IMR-90 (cell line): ENCODE results near the gene POLR2J2. TPM values are rescaled to one million over a fixed set of nuclear protein-coding genes. Genes with fewer than 3 reads are reported as not detected.
"Not testable (repeated sequence)": the region's sequence is repeated elsewhere in the genome, so short reads cannot be mapped to it uniquely, and the experiment has no call there.

Experiments
- ATAC-seq: fragments of 200-7000 bp; cut with Tn5 transposase; 2 replicates; pipeline ENCODE4 v1.9.1; 2020; ENCODE audit warnings: low read depth, mild to moderate bottlenecking, moderate library complexity
- BruUV-seq: library from RNA; stranded (reverse); fragments of 400-500 nt; replicated peaks from 2 replicates; lab custom pipeline; 2021; lab: Mats Ljungman, UMichigan
- CTCF ChIA-PET: fragments of 300-600 bp; formaldehyde crosslinking; extraction: SDS; loops from one replicate; lab custom pipeline; 2021; ENCODE audit warnings: antibody characterized with exemption; lab: Yijun Ruan, JAX
- POLR2A ChIA-PET: fragments of 300-600 bp; sonication (Branson Sonifier 250); formaldehyde crosslinking; loops from one replicate; lab custom pipeline; 2022; ENCODE audit warnings: antibody characterized with exemption; ENCODE audit not compliant: unreplicated experiment; lab: Charles Lee
- DNase-seq: peaks from one replicate; pipeline ENCODE4 v3.0.0; 2013
- H2AFZ ChIP-seq: replicated peaks from 2 replicates; pipeline ENCODE3; 2013; ENCODE audit warnings: low read length, mild to moderate bottlenecking; ENCODE audit not compliant: poor library complexity
- H2AK5ac ChIP-seq: 2 replicates; pipeline ENCODE4 v1.6.1; 2013; ENCODE audit warnings: low read depth, low read length, inconsistent platforms
- H2AK9ac ChIP-seq: replicated peaks from 2 replicates; pipeline ENCODE3; 2013; ENCODE audit warnings: mild to moderate bottlenecking, low read depth, low read length, moderate library complexity; ENCODE audit not compliant: poor library complexity
- H2BK120ac ChIP-seq: 2 replicates; pipeline ENCODE4 v1.6.1; 2013; ENCODE audit warnings: low read depth, low read length, inconsistent platforms
- H2BK15ac ChIP-seq: 3 replicates; pipeline ENCODE4 v1.6.1; 2013; ENCODE audit warnings: low read depth, low read length, inconsistent platforms
- H2BK20ac ChIP-seq: 2 replicates; pipeline ENCODE4 v1.6.1; 2013; ENCODE audit warnings: low read depth, mild to moderate bottlenecking, inconsistent platforms, low read length, moderate library complexity
- H2BK5ac ChIP-seq: 2 replicates; pipeline ENCODE4 v1.6.1; 2013; ENCODE audit warnings: mild to moderate bottlenecking, low read depth, low read length, inconsistent platforms; ENCODE audit not compliant: poor library complexity, severe bottlenecking
- H3K14ac ChIP-seq: replicated peaks from 2 replicates; pipeline ENCODE4 v1.6.1; 2013; ENCODE audit warnings: low read depth, low read length, inconsistent platforms
- H3K18ac ChIP-seq: 2 replicates; pipeline ENCODE4 v1.6.1; 2013; ENCODE audit warnings: low read depth, low read length, control low read depth
- H3K23ac ChIP-seq: 2 replicates; pipeline ENCODE4 v1.6.1; 2013; ENCODE audit warnings: low read depth, low read length, inconsistent platforms
- H3K27ac ChIP-seq: 2 replicates; pipeline ENCODE4 v1.5.1; 2013; ENCODE audit warnings: mild to moderate bottlenecking, control low read depth, low read length; ENCODE audit not compliant: insufficient read depth
- H3K27me3 ChIP-seq: 2 replicates; pipeline ENCODE4 v1.6.1; 2013; ENCODE audit warnings: low read length; ENCODE audit not compliant: control insufficient read depth, insufficient read depth
- H3K36me3 ChIP-seq: 2 replicates; pipeline ENCODE4 v1.6.1; 2013; ENCODE audit warnings: low read length, mixed read lengths; ENCODE audit not compliant: control insufficient read depth, insufficient read depth
- H3K4ac ChIP-seq: 2 replicates; pipeline ENCODE4 v1.6.1; 2013; ENCODE audit warnings: low read depth, low read length, inconsistent platforms
- H3K4me1 ChIP-seq: 2 replicates; pipeline ENCODE4 v1.6.1; 2013; ENCODE audit warnings: low read length, mixed read lengths; ENCODE audit not compliant: control insufficient read depth, insufficient read depth
- H3K4me2 ChIP-seq: 2 replicates; pipeline ENCODE4 v1.6.1; 2013; ENCODE audit warnings: low read depth, mild to moderate bottlenecking, control low read depth, low read length, moderate library complexity
- H3K4me3 ChIP-seq: 2 replicates; pipeline ENCODE4 v1.5.1; 2013; ENCODE audit warnings: low read depth, mild to moderate bottlenecking, control low read depth, low read length, moderate library complexity; ENCODE audit not compliant: insufficient read depth
- H3K56ac ChIP-seq: 2 replicates; pipeline ENCODE4 v1.6.1; 2013; ENCODE audit warnings: low read length, inconsistent platforms; ENCODE audit not compliant: insufficient read depth; ENCODE audit errors: extremely low read depth
- H3K79me1 ChIP-seq, 2 experiments: 2 replicates each; pipeline ENCODE4 v1.6.1; 2013; ENCODE audit warnings: low read length in 2 of 2, inconsistent platforms in 1 of 2, low read depth in 1 of 2
- H3K9ac ChIP-seq: 2 replicates; pipeline ENCODE4 v1.6.1; 2013; ENCODE audit warnings: low read depth, low read length, control low read depth
- H3K9me1 ChIP-seq: 2 replicates; pipeline ENCODE4 v1.6.1; 2013; ENCODE audit warnings: low read length, inconsistent platforms; ENCODE audit not compliant: insufficient read depth
- H3K9me3 ChIP-seq: 2 replicates; pipeline ENCODE4 v1.6.1; 2013; ENCODE audit warnings: low read length; ENCODE audit not compliant: control insufficient read depth, insufficient read depth
- H4K20me1 ChIP-seq: 2 replicates; pipeline ENCODE4 v1.6.1; 2013; ENCODE audit warnings: low read length, inconsistent platforms; ENCODE audit not compliant: insufficient read depth
- H4K5ac ChIP-seq: 2 replicates; pipeline ENCODE4 v1.6.1; 2013; ENCODE audit warnings: mild to moderate bottlenecking, low read depth, low read length, control low read depth
- H4K8ac ChIP-seq, 2 experiments: 2 replicates each; pipeline ENCODE4 v1.6.1; 2013; ENCODE audit warnings: low read depth in 2 of 2, low read length in 2 of 2, control low read depth in 1 of 2, inconsistent platforms in 1 of 2
- H4K91ac ChIP-seq: 2 replicates; pipeline ENCODE4 v1.6.1; 2013; ENCODE audit warnings: low read depth, low read length, inconsistent platforms; ENCODE audit not compliant: insufficient read depth
- WGBS, 2 experiments: methylation state at CpG; one replicate each; pipeline versions ENCODE4 v1.1.5 to v1.1.7; 2013; ENCODE audit warnings: missing lambda C conversion rate in 2 of 2; ENCODE audit not compliant: insufficient read length in 1 of 2; ENCODE audit errors: extremely low coverage in 2 of 2; 5-methylcytosine and 5-hydroxymethylcytosine counted together
- dilution Hi-C: fragments of 300-500 bp; cut with HindIII; formaldehyde crosslinking; loops from one replicate; pipeline ENCODE4 v1.14.3; 2018; ENCODE audit warnings: low sequenced_read_pairs; ENCODE audit not compliant: unreplicated experiment
- in situ Hi-C: fragments of 300-500 bp; cut with MboI; formaldehyde crosslinking; loops from 3 replicates; pipeline ENCODE4 v1.14.3; 2019; ENCODE audit warnings: low sequenced_read_pairs, inconsistent platforms, mixed read lengths
- intact Hi-C: fragments of 100-400 bp; cut with micrococcal nuclease; formaldehyde crosslinking; loops from 2 replicates; pipeline ENCODE4 v1.10.0; 2022
- polyA plus RNA-seq, 3 experiments: library from polyadenylated mRNA; depleted of rRNA; stranded (reverse); fragments of >200 nt; gene quantifications; 2 replicates each; pipeline ENCODE4 v1.2.3, GENCODE V29; 2012; ENCODE audit warnings: low replicate concordance in 1 of 3
- total RNA-seq: library from RNA; depleted of rRNA; stranded (reverse); fragments of >200 nt; gene quantifications from 2 replicates; pipeline ENCODE4 v1.2.3, GENCODE V29; 2012

POLR2J2 gene
- total and polyA plus RNA-seq, 2 of the 4 experiments (the other 2 are of a cell fraction) = 1.3 to 1.6 TPM

GRCh38 chr7:102635354-102635753 lies 36.1 kb downstream of the POLR2J2 start:
- H2BK120ac ChIP-seq, CTCF ChIA-PET, H4K91ac ChIP-seq, dilution Hi-C loops, ATAC-seq, intact Hi-C loops, H4K5ac ChIP-seq, H2BK15ac ChIP-seq, H3K18ac ChIP-seq, H3K27ac ChIP-seq, H3K4me2 ChIP-seq, H2AFZ ChIP-seq, POLR2A ChIA-PET, H3K9me1 ChIP-seq, H3K4me3 ChIP-seq, H3K9me3 ChIP-seq, H2AK9ac ChIP-seq, H3K4ac ChIP-seq, H3K14ac ChIP-seq, H3K9ac ChIP-seq, H2AK5ac ChIP-seq, H2BK5ac ChIP-seq, H3K23ac ChIP-seq, BruUV-seq, H2BK20ac ChIP-seq, DNase-seq, H3K27me3 ChIP-seq, H3K4me1 ChIP-seq, H3K36me3 ChIP-seq, H4K8ac ChIP-seq, H3K79me1 ChIP-seq, H4K20me1 ChIP-seq, H3K56ac ChIP-seq, in situ Hi-C loops: not testable (repeated sequence)
- WGBS, 2 experiments = no CpG with 5 or more reads among the region's 5 CpGs

- dilution Hi-C loops, H3K27me3 ChIP-seq, H3K9ac ChIP-seq, H2BK5ac ChIP-seq, intact Hi-C loops, H3K56ac ChIP-seq, H2BK20ac ChIP-seq, H4K91ac ChIP-seq, H3K18ac ChIP-seq, H2BK15ac ChIP-seq, in situ Hi-C loops, DNase-seq, H3K14ac ChIP-seq, H3K36me3 ChIP-seq, ATAC-seq, H3K4me1 ChIP-seq, H2AFZ ChIP-seq, H2AK9ac ChIP-seq, H4K20me1 ChIP-seq, H3K4ac ChIP-seq, CTCF ChIA-PET, BruUV-seq, H3K23ac ChIP-seq, H3K9me1 ChIP-seq, H3K9me3 ChIP-seq, H2BK120ac ChIP-seq, POLR2A ChIA-PET, H3K27ac ChIP-seq, H4K5ac ChIP-seq, H4K8ac ChIP-seq, H2AK5ac ChIP-seq, H3K4me3 ChIP-seq, H3K4me2 ChIP-seq, H3K79me1 ChIP-seq: not testable (repeated sequence)
- WGBS, 2 experiments = no CpG with 5 or more reads among the region's 6 CpGs
Measured at GRCh38 chr7:102634299-102634698, 37.2 kb downstream of the POLR2J2 start.
